Measurements from ENCODE around the gene RAB1A. TPM values are rescaled to one million over a fixed set of nuclear protein-coding genes. Genes with fewer than 3 reads are reported as not detected.
"Not testable (repeated sequence)": the region's sequence is repeated elsewhere in the genome, so short reads cannot be mapped to it uniquely, and the experiment has no call there.

RAB1A gene
- total RNA-seq: 10 to 100 TPM; 36.4 to 71.3 (median 43.7) TPM

DNA sequence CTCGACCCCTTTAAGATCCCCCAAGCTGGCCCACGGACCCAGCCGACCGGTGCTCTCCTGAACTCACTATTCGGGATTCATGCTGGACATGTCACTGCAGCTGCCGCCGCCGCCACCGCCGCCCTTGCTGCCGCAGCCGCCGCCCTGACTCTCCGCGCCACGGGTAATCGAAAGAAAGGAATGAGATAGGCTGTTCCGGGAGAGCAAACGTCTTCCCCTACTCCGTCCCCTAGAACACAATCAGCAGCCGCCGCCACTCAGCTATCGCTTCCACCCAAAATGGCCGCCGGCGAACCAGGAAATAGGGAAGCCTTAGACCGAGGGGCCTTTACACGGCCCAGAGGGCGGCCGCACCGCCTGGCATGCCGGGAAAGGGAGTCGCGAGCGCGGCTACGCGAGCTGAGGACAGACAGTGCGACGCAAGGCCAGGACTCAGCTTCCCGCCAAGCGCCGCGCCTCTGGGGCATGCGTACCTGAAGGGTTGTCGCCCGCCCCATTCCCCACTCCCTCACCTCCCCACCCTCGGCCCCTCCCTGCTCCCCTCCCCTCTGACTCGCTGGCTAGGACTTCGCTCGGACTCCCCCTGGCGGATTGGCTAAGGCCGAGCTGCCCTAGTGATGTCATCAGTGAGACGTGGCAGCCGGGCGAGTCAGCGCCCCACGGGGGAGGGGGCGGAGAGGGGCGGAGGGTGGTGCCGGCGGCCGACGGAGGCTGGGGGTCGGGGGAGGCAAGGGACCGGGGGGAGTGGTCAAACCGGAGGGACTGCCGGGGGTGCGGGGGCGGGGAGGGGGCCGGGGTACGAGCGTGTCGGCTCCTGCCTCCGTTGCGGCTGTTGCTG lies at the start of gene RAB1A:
TSS of gene RAB1A (minus strand) at position 281 of the 838 bp plus-strand sequence. CDS start at position 90, 191 bp downstream.
- Histone ChIP-seq H3K27ac (peak within 1 kb of the TSS; percentile 97 to 100 (median 98)), H3K4me1 (peaks cover 38 to 40% of the 10 kb centered on the region in 2 donors), H3K36me3 (no peaks in the 10 kb centered on the region), H3K4me3 (peak within 1 kb of the TSS; percentile 80 to 100 (median 88)), H3K9me3 (no peaks in the 10 kb centered on the region), H3K27me3 (no peaks in the 10 kb centered on the region)
- peak; percentile 83 to 86 for ATAC-seq
- in situ Hi-C loops (cut with MboI; ENCODE audit: low sequenced_read_pairs in 4 of 4) (loop anchor here in 3 of 4 donors (5.0 to 10.0 kb wide), 4 partner anchors 55 to 305 kb away; partner anchors contain the start of gene SPRED2 (in 1 of the 3)), intact Hi-C loops (cut with DNase I; ENCODE audit: low total_unique reads) (loop anchor here (1.0 to 5.0 kb wide), 6 partner anchors 57 to 478 kb away; partner anchors contain the start of genes ACTR2, CEP68 and SLC1A4)
- DNase-seq: peak; percentile 100
- TF ChIP-seq, protein P1, sequence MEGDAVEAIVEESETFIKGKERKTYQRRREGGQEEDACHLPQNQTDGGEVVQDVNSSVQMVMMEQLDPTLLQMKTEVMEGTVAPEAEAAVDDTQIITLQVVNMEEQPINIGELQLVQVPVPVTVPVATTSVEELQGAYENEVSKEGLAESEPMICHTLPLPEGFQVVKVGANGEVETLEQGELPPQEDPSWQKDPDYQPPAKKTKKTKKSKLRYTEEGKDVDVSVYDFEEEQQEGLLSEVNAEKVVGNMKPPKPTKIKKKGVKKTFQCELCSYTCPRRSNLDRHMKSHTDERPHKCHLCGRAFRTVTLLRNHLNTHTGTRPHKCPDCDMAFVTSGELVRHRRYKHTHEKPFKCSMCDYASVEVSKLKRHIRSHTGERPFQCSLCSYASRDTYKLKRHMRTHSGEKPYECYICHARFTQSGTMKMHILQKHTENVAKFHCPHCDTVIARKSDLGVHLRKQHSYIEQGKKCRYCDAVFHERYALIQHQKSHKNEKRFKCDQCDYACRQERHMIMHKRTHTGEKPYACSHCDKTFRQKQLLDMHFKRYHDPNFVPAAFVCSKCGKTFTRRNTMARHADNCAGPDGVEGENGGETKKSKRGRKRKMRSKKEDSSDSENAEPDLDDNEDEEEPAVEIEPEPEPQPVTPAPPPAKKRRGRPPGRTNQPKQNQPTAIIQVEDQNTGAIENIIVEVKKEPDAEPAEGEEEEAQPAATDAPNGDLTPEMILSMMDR (IDR thresholded peaks at IDR 0.05 in 4 of 5, conservative IDR thresholded peaks at IDR 0.05 in 1 of 5): peak in 3 of 5 experiments; percentile 49 to 68 (median 63)
- peak; percentile 95 to 96 for TF ChIP-seq POLR2A (IDR thresholded peaks at IDR 0.05)

DNA sequence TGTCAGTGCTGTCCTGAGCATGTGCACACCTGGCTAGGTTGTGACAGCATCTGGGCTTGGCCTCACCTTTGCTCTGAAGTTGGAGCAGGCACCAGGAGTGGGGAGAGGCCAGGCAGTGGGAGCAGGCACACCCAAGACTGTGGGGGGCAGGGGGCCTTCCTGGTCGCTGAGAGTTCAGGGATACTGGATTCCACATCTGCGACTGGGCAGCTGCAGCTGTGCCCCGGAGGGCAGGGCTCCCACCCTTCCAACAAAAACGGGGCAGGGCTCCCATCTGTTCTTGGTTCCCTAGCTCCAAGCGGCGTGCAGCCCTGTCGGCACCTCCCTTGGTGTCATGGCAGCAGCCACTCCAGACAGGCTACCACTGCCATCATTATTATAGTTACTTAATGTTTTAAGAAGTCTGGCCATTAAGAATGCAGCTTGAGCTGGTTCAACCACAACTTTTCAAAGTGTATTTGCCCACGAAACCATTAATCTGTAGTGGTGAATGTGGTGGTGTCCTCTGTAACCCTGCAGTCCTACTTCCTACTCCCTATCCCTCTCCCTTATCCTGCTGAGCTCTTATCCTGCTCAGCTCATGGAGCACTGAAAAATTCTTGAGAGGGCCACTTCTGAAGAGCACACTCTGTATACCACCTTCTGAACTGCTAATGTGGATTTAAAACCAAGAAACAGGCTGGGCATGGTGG lies 48.0 kb upstream of the RAB1A start:
- ATAC-seq: no peak
- intact Hi-C loops (cut with DNase I; ENCODE audit: low total_unique reads): no loop called here
- in situ Hi-C loops (cut with MboI; ENCODE audit: low sequenced_read_pairs in 4 of 4): loop anchor here in 1 of 4 donors (25.0 kb wide), 1 partner anchor 266 kb away; no protein-coding TSS in a partner anchor
- Histone ChIP-seq H3K36me3 (no peaks in the 10 kb centered on the region), H3K27me3 (no peaks in the 10 kb centered on the region), H3K27ac (no peak overlapping the region), H3K4me3 (no peak overlapping the region), H3K9me3 (no peaks in the 10 kb centered on the region), H3K4me1 (no peaks in the 10 kb centered on the region)
- TF ChIP-seq, protein P1 (IDR thresholded peaks at IDR 0.05 in 4 of 5, conservative IDR thresholded peaks at IDR 0.05 in 1 of 5): no peak
- no peak for TF ChIP-seq POLR2A (IDR thresholded peaks at IDR 0.05)
- no peak for DNase-seq

DNA sequence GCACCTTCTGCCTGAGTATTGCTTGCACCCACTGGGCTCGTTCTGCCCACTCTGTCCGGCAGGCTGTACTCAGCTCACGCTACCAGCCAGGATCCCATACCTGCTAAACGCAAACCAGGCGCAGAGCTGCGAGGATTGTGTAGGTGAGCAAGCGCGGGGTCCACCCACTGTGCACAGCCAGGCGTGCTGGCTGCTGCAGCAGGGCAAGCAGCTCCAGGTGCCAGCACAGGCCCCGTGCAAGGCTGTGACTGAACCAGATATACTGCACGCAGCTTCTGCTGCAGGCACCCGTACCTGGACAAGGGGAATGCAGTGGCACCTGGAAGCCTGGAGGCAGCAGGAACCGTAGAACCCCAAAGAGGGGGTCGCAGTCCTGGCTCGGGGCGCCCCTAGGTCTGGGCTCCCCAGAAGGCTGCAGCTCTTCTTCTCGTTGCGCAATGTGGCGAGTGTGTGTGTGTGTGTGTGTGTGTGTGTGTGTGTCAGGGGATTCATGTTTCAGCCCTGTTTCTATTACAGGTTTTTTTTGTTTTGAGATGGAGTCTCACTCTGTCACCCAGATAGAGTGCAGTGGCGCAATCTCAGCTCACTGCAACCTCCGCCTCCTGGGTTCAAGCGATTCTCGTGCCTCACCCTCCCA lies 46.1 kb upstream of the RAB1A start:
- H3K4me1 ChIP-seq: no peaks in the 10 kb centered on the region
- H3K27me3 ChIP-seq: no peaks in the 10 kb centered on the region
- TF ChIP-seq, protein P1 (IDR thresholded peaks at IDR 0.05 in 4 of 5, conservative IDR thresholded peaks at IDR 0.05 in 1 of 5): no peak
- TF ChIP-seq POLR2A (IDR thresholded peaks at IDR 0.05): no peak
- H3K36me3 ChIP-seq: no peaks in the 10 kb centered on the region
- intact Hi-C loops (cut with DNase I; ENCODE audit: low total_unique reads): no loop called here
- DNase-seq (no peak), ATAC-seq (no peak)
- in situ Hi-C loops (cut with MboI; ENCODE audit: low sequenced_read_pairs in 4 of 4): loop anchor here in 1 of 4 donors (25.0 kb wide), 1 partner anchor 264 kb away; no protein-coding TSS in a partner anchor
- H3K4me3 ChIP-seq: no peak overlapping the region
- H3K27ac ChIP-seq: no peak overlapping the region
- H3K9me3 ChIP-seq: no peaks in the 10 kb centered on the region

DNA sequence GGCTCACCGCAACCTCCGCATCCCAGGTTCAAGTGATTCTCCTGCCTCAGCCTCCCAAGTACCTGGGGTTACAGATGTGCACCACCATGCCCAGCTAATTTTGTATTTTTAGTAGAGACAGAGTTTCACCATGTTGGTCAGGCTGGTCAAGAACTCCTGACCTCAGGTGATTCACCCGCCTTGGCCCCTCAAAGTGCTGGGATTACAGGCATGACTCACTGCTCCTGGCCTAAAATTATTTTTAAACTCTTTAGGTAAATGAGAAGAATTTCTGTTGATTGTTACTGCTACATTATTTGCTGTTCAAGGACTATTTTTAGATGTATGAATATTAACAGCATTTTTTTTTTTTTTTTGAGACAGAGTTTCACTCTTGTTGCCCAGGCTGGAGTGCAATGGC lies 44.1 kb upstream of the RAB1A start:
- H3K36me3 ChIP-seq; DNase-seq; intact Hi-C loops (cut with DNase I; ENCODE audit: low total_unique reads); H3K9me3 ChIP-seq; H3K4me3 ChIP-seq; ATAC-seq; H3K27me3 ChIP-seq; H3K4me1 ChIP-seq; H3K27ac ChIP-seq: not testable (repeated sequence)
- in situ Hi-C loops (cut with MboI; ENCODE audit: low sequenced_read_pairs in 4 of 4): loop anchor here in 1 of 4 donors (25.0 kb wide), 1 partner anchor 262 kb away; no protein-coding TSS in a partner anchor
